HepG2 (cell line): Measurements from ENCODE around the gene KCNIP4.

Experiments
- ATF2 ChIP-seq: sonication (generic); formaldehyde crosslinking; IDR thresholded peaks from 2 replicates; pipeline ENCODE4 v1.4.0; 2020; ENCODE audit warnings: missing genetic modification reagents
- CREB1 ChIP-seq, 2 experiments: fragments of 450-650 bp in 1 of 2; IDR thresholded peaks; 2 replicates each; pipeline ENCODE4 v1.6.1; 2016 to 2017; ENCODE audit warnings: control low read depth in 1 of 2, mild to moderate bottlenecking in 1 of 2, missing compliant biosample characterization in 1 of 2, missing genetic modification characterization in 1 of 2
- FOXO4 ChIP-seq: sonication (generic); formaldehyde crosslinking; conservative IDR thresholded peaks from 2 replicates; pipeline ENCODE4 v1.8.1; 2023; ENCODE audit warnings: missing genetic modification reagents
- MED13 ChIP-seq: sonication (generic); formaldehyde crosslinking; IDR thresholded peaks from 2 replicates; pipeline ENCODE4 v1.5.0; 2020; ENCODE audit warnings: missing genetic modification reagents
- ZFP90 ChIP-seq: sonication (generic); formaldehyde crosslinking; IDR thresholded peaks from 2 replicates; pipeline ENCODE4 v1.8.0; 2022; ENCODE audit warnings: missing genetic modification reagents, mild to moderate bottlenecking, inconsistent platforms, borderline replicate concordance
- ZNF572 ChIP-seq: sonication (generic); formaldehyde crosslinking; IDR thresholded peaks from 2 replicates; pipeline ENCODE4 v1.5.1; 2020; ENCODE audit warnings: mild to moderate bottlenecking, missing genetic modification reagents
- TF ChIP-seq, protein P1 (sequence below): sonication (generic); formaldehyde crosslinking; IDR thresholded peaks from 2 replicates; pipeline ENCODE4 v1.5.0; 2020; ENCODE audit warnings: mild to moderate bottlenecking, missing genetic modification reagents, moderate library complexity
- TF ChIP-seq, protein P2 (sequence below): sonication (generic); formaldehyde crosslinking; IDR thresholded peaks from 2 replicates; pipeline ENCODE4 v1.8.0; 2022; ENCODE audit warnings: low read depth, missing genetic modification reagents
- TF ChIP-seq, protein P3 (sequence below): sonication (generic); formaldehyde crosslinking; conservative IDR thresholded peaks from 2 replicates; pipeline ENCODE4 v1.4.0; 2020; ENCODE audit warnings: missing genetic modification reagents

GRCh38 chr4:21102667-21103066 is 845.9 kb downstream of the KCNIP4 start:
- TF ChIP-seq CREB1 (IDR thresholded peaks at IDR 0.05) (no peak), CREB1 (CRISPR knock-in tag; IDR thresholded peaks at IDR 0.05) (no peak), MED13 (CRISPR knock-in tag) (no peak), ZFP90 (CRISPR knock-in tag) (no peak), ATF2 (CRISPR knock-in tag) (no peak), ZNF572 (CRISPR knock-in tag) (no peak), FOXO4 (CRISPR knock-in tag) (no peak)
- TF ChIP-seq, protein P1, sequence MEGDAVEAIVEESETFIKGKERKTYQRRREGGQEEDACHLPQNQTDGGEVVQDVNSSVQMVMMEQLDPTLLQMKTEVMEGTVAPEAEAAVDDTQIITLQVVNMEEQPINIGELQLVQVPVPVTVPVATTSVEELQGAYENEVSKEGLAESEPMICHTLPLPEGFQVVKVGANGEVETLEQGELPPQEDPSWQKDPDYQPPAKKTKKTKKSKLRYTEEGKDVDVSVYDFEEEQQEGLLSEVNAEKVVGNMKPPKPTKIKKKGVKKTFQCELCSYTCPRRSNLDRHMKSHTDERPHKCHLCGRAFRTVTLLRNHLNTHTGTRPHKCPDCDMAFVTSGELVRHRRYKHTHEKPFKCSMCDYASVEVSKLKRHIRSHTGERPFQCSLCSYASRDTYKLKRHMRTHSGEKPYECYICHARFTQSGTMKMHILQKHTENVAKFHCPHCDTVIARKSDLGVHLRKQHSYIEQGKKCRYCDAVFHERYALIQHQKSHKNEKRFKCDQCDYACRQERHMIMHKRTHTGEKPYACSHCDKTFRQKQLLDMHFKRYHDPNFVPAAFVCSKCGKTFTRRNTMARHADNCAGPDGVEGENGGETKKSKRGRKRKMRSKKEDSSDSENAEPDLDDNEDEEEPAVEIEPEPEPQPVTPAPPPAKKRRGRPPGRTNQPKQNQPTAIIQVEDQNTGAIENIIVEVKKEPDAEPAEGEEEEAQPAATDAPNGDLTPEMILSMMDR = no peak
- TF ChIP-seq, protein P2, sequence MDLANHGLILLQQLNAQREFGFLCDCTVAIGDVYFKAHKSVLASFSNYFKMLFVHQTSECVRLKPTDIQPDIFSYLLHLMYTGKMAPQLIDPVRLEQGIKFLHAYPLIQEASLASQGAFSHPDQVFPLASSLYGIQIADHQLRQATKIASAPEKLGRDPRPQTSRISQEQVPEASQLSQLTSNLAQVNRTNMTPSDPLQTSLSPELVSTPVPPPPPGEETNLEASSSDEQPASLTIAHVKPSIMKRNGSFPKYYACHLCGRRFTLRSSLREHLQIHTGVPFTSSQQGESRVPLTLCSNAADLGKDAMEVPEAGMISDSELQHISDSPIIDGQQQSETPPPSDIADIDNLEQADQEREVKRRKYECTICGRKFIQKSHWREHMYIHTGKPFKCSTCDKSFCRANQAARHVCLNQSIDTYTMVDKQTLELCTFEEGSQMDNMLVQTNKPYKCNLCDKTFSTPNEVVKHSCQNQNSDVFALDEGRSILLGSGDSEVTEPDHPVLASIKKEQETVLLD = no peak
- TF ChIP-seq, protein P3, sequence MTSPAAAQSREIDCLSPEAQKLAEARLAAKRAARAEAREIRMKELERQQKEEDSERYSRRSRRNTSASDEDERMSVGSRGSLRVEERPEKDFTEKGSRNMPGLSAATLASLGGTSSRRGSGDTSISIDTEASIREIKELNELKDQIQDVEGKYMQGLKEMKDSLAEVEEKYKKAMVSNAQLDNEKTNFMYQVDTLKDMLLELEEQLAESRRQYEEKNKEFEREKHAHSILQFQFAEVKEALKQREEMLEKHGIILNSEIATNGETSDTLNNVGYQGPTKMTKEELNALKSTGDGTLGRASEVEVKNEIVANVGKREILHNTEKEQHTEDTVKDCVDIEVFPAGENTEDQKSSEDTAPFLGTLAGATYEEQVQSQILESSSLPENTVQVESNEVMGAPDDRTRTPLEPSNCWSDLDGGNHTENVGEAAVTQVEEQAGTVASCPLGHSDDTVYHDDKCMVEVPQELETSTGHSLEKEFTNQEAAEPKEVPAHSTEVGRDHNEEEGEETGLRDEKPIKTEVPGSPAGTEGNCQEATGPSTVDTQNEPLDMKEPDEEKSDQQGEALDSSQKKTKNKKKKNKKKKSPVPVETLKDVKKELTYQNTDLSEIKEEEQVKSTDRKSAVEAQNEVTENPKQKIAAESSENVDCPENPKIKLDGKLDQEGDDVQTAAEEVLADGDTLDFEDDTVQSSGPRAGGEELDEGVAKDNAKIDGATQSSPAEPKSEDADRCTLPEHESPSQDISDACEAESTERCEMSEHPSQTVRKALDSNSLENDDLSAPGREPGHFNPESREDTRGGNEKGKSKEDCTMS (CRISPR knock-in tag) = no peak
